Esophagus squamous epithelium (tissue), 4 donors: ENCODE measurements around the gene ATRAID.

Source experiments
- POLR2A ChIP-seq, 4 donors: fragments of 450-650 bp; IDR thresholded peaks; one replicate each; pipeline ENCODE4 v1.6.1; 2017; ENCODE audit warnings: antibody characterized with exemption in 4 of 4, mild to moderate bottlenecking in 4 of 4, moderate library complexity in 3 of 4
- TF ChIP-seq, protein P1 (sequence below), 6 experiments: fragments of 450-650 bp in 4 of 6; fragments of 200-600 bp in 2 of 6; sonication (generic) in 2 of 6; IDR thresholded peaks; one replicate each; pipeline ENCODE4 v1.5.1; 2016 to 2019; ENCODE audit warnings: antibody characterized with exemption in 6 of 6, mild to moderate bottlenecking in 4 of 6, moderate library complexity in 4 of 6

DNA sequence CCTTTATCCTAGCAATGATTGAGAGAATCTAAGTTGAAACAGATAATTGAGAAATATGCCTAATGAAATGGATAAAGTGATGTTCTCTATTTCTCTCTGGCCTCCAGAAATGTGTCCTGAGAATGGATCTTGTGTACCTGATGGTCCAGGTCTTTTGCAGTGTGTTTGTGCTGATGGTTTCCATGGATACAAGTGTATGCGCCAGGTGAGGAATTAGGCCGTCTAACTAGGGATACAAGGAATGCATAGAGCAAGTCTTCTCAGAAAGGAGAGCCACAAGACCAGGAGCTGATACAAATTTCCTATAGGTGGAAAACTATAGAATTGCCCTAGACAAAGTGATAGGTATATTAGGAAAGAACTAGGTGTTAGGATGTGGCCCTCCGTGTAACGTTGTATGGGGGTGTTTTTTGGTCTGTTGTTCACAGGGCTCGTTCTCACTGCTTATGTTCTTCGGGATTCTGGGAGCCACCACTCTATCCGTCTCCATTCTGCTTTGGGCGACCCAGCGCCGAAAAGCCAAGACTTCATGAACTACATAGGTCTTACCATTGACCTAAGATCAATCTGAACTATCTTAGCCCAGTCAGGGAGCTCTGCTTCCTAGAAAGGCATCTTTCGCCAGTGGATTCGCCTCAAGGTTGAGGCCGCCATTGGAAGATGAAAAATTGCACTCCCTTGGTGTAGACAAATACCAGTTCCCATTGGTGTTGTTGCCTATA is 4.7 kb downstream of the ATRAID start:
- TF ChIP-seq, protein P1, sequence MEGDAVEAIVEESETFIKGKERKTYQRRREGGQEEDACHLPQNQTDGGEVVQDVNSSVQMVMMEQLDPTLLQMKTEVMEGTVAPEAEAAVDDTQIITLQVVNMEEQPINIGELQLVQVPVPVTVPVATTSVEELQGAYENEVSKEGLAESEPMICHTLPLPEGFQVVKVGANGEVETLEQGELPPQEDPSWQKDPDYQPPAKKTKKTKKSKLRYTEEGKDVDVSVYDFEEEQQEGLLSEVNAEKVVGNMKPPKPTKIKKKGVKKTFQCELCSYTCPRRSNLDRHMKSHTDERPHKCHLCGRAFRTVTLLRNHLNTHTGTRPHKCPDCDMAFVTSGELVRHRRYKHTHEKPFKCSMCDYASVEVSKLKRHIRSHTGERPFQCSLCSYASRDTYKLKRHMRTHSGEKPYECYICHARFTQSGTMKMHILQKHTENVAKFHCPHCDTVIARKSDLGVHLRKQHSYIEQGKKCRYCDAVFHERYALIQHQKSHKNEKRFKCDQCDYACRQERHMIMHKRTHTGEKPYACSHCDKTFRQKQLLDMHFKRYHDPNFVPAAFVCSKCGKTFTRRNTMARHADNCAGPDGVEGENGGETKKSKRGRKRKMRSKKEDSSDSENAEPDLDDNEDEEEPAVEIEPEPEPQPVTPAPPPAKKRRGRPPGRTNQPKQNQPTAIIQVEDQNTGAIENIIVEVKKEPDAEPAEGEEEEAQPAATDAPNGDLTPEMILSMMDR (IDR thresholded peaks at IDR 0.05), result no peak
- TF ChIP-seq POLR2A (IDR thresholded peaks at IDR 0.05), result no peak
